SW 1271 (cell line): ENCODE data around the gene FFAR1.

Experiments used
- DNase-seq, 2 experiments: peaks; one replicate each; lab custom pipeline; 2025; lab: John Stamatoyannopoulos, UW

Gene FFAR1

GRCh38 chr19:35392742-35393715, 45.3 kb downstream of the FFAR1 start:
- no peak for DNase-seq

DNA sequence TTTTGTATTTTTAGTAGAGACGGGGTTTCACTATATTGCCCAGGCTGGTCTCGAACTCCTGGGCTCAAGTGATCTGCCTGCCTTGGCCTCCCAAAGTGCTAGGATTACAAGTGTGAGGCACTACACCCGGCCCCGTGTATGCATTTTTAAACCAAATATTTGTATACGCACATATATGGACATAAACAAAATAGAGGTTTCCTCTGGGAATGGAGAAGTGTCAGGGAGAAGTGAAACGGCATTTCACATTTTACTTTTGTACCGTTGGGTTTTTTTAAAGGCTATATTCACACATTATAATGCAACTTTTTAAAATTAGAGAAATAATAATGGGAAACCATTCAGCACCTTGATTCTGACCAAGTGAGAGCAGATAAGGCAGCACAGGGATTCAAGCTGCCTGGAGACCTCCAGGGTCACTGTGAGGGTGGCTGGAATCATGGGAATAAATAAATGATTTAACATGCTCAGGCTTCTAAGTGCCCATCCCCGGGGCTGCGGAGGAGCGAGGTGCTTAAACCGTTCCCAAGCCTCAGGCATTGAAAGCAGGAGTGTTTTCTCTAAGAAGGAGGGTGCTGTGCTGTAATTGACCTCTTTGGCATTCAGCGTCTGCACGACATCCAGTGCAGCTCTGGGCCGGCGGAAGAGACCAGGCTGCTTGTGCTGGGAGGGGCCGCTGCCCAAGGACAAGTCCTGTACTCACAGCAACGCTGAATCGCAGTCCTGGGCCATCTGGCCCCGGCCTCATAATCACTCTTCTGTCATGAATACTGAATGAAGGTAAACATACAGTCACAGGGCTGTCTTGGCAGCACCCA, 47.9 kb downstream of the FFAR1 start:
- DNase-seq: no peak

GRCh38 chr19:35396240-35396885, 48.7 kb downstream of the FFAR1 start:
- DNase-seq: no peak

DNA sequence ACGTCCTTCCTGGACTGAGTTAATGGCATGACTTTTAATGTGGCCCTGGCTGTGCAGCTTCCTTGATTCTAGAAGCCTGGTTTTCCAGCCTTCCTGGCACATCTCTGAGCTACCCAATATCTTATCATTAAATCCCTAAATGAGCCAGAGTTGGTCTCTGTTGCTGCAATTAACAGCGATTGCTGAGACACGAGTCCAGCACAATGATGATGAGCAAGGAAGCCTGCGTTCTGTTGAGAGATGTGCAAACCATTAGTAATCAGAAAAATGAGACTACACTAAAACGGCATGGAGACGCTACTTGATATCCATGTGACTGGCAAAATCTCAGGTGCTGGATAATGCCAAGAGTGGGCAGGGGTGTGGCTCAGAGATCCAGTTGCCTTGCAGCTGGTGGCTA, 49.4 kb downstream of the FFAR1 start:
- DNase-seq: no peak
